ENCODE results near the gene DDB1. TPM values are rescaled to one million over a fixed set of nuclear protein-coding genes. Genes with fewer than 3 reads are reported as not detected.

DDB1 gene
- total and polyA plus RNA-seq, 2 of the 13 experiments (the other 11 are each of a cell fraction or from before 2014, with no cell fraction given): 217 to 266 TPM

DNA sequence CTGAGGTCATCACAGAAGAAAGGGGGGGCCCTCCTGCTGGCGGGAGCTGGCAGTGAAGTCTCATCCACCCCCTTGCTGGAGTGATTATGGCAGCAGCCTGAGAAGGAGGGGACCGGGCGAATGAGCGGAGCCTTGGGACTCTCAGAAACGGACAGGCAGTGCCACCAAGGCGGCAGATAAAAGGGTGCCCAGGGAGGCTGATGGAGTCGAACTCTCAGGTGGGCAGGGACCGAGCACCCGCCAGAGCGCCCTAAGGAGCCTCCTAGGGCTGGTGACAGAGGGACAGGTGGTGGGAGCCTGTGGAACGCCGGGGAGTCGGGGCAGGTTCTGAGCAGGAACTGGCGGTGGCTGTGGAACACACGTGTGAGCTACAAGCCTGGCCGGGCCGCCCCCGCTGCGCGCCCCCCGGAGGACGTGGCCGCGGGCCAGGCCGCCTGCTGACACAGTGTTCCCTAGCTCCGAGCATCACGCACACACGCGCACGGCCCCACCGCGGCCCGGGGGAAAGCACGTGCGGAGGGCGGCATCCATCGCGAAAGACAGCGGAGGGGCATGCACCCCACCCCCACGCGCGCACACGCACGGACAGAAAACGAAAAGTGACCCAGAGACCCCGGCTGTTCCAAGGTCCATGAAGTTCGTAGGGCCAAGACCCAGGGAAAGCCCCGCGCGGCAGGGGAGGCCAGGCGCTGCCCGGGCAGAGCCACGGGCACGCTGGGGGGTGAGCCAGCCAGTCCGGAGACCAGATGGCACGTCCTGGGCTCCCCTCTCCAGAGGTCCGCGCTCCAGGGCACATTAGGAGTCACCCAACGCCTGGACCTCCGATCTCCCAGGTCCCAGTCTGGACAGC is 38.8 kb downstream of the DDB1 start (continued):
- TF ChIP-seq ZBTB26 (CRISPR knock-in tag; IDR thresholded peaks at IDR 0.05; ENCODE audit: borderline replicate concordance) (peak; percentile 32; the same call in 1 of the 2 replicates), RFX3 (CRISPR knock-in tag; IDR thresholded peaks at IDR 0.05) (no peak), NCOA2 (CRISPR knock-in tag; IDR thresholded peaks at IDR 0.05) (no peak), RFXAP (CRISPR knock-in tag; IDR thresholded peaks at IDR 0.05; ENCODE audit: borderline replicate concordance) (no peak), RNF219 (CRISPR knock-in tag; IDR thresholded peaks at IDR 0.05) (no peak; the same call in 1 of the 2 replicates), ZFP62 (CRISPR knock-in tag; IDR thresholded peaks at IDR 0.05) (no peak), ZNF264 (CRISPR knock-in tag; IDR thresholded peaks at IDR 0.05) (no peak), ATF4 (CRISPR knock-in tag; IDR thresholded peaks at IDR 0.05) (no peak), PHF20 (CRISPR knock-in tag; IDR thresholded peaks at IDR 0.05) (no peak), CHD4 (IDR thresholded peaks at IDR 0.05; ENCODE audit: borderline replicate concordance, low read length) (no peak), NFRKB (IDR thresholded peaks at IDR 0.05) (no peak), TGIF2 (CRISPR knock-in tag; IDR thresholded peaks at IDR 0.05) (no peak; the same call in 1 of the 2 replicates), ATRX (CRISPR knock-in tag; IDR thresholded peaks at IDR 0.05; ENCODE audit: borderline replicate concordance) (no peak), ZBTB21 (CRISPR knock-in tag; IDR thresholded peaks at IDR 0.05) (no peak), ZNF550 (CRISPR knock-in tag; IDR thresholded peaks at IDR 0.05; ENCODE audit: borderline replicate concordance) (no peak), ZNF275 (CRISPR knock-in tag; IDR thresholded peaks at IDR 0.05; ENCODE audit: borderline replicate concordance) (no peak), JDP2 (CRISPR knock-in tag; IDR thresholded peaks at IDR 0.05; ENCODE audit: borderline replicate concordance) (no peak), ZNF83 (CRISPR knock-in tag; IDR thresholded peaks at IDR 0.05; ENCODE audit: borderline replicate concordance) (no peak)
- TF ChIP-seq, protein P1, sequence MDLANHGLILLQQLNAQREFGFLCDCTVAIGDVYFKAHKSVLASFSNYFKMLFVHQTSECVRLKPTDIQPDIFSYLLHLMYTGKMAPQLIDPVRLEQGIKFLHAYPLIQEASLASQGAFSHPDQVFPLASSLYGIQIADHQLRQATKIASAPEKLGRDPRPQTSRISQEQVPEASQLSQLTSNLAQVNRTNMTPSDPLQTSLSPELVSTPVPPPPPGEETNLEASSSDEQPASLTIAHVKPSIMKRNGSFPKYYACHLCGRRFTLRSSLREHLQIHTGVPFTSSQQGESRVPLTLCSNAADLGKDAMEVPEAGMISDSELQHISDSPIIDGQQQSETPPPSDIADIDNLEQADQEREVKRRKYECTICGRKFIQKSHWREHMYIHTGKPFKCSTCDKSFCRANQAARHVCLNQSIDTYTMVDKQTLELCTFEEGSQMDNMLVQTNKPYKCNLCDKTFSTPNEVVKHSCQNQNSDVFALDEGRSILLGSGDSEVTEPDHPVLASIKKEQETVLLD (CRISPR knock-in tag; IDR thresholded peaks at IDR 0.05; ENCODE audit: low read depth): no peak
- TF ChIP-seq, protein P2, sequence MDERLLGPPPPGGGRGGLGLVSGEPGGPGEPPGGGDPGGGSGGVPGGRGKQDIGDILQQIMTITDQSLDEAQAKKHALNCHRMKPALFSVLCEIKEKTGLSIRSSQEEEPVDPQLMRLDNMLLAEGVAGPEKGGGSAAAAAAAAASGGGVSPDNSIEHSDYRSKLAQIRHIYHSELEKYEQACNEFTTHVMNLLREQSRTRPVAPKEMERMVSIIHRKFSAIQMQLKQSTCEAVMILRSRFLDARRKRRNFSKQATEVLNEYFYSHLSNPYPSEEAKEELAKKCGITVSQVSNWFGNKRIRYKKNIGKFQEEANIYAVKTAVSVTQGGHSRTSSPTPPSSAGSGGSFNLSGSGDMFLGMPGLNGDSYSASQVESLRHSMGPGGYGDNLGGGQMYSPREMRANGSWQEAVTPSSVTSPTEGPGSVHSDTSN (CRISPR knock-in tag; IDR thresholded peaks at IDR 0.05): no peak
